NCI-H2171 (cell line): Measurements from ENCODE around the gene SP1.

ENCODE experiments used
- DNase-seq: peaks from one replicate; lab custom pipeline; 2025; lab: John Stamatoyannopoulos, UW

Gene SP1

GRCh38 chr12:53452159-53453077, 72.4 kb downstream of the SP1 start:
- peak; percentile 63 for DNase-seq

GRCh38 chr12:53453953-53454640, 74.1 kb downstream of the SP1 start:
- no peak for DNase-seq

GRCh38 chr12:53454707-53455106, 74.7 kb downstream of the SP1 start:
- DNase-seq = no peak

DNA sequence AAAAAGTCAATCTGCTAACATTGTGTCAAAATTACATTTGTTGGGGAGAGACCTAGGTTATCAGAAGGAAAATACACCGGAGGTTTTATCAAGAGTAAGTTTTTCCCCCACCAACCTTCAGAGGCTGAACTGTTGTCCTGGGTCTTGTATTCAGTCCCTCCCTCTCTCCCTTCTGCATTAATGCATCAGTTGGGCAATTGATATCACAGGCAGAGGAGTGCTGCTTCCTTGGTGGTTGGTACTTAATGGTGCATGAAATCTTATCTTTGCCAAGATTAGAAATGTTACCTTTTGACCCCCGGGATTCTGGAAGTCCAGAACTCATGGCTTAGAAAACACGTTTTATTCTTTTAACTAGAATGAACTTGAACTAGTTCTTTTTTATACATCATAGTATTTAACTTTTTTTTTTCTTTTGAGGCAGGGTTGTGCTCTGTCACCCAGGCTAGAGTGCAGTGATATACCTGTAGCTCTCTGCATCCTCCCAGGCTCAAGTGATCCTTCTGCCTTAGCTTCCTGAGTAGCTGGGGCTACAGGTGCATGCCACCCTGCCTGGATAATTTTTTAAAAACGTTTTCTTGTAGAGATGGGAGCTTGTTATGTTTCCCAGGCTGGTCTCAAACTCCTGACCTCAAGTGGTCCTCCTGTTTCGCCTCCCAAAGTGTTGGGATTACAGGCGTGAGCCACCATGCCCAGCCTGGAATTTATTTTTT, 76.8 kb downstream of the SP1 start:
- DNase-seq = no peak

GRCh38 chr12:53459097-53459496, 79.1 kb downstream of the SP1 start:
- no peak for DNase-seq

DNA sequence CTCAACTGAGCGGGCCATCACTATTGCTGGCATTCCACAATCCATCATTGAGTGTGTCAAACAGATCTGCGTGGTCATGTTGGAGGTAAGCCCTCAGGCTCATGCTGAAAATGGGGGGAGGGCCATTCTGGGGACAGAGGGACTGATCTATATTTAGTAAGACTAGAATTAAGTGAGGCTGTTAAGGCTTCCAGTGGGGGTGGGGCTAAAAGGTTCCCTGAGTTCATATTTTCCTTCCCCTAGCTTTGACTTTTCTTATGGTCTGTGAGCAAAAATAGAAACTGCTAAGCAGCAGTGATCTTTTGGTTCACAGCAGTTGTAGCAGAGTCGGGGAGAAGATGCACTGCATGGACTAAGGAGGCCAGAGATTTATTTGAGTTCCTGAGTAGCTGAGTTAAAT, 81.1 kb downstream of the SP1 start:
- DNase-seq = no peak

- no peak for DNase-seq
These were observed 81.6 kb downstream of the SP1 start for GRCh38 chr12:53461591-53461990.

- no peak for DNase-seq
These were observed 83.0 kb downstream of the SP1 start for GRCh38 chr12:53462935-53463334.

DNA sequence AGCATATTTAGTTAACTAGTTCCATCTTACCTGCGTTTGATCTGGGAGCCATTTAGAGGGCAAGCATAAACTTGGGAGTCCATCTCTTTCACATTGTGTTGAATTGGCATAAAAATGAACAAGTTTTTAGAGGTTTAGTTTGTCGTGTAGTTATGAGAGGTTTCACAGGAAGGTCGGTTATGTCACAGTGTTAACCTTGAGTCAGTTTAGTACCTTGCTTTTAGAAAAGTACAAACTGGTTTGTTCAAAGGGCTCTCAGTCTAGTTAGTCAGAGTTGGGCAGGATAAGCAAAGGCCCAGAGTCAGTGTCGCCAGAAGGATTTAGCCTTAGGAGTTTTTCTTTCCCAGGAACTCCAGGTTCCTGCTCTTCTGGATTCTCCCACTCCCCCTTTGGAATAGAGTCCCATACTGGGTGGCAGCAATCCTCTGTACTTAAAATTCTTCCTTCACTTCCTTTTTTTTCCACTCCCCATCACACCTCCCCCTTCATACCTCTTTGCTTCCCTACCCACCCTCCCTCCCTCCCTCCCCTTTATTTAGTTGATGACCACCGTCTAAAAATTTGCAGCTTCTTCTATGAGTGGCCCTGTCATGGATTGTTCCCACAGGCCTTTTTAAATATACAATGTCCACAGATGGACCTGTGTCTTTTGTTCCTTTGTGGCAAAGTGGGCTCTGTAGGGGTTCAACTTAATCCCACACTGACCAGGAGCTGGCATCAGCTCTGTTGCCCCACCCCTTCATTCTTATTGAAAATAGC, 84.0 kb downstream of the SP1 start:
- no peak for DNase-seq

GRCh38 chr12:53464685-53465418, 84.9 kb downstream of the SP1 start:
- DNase-seq = no peak

DNA sequence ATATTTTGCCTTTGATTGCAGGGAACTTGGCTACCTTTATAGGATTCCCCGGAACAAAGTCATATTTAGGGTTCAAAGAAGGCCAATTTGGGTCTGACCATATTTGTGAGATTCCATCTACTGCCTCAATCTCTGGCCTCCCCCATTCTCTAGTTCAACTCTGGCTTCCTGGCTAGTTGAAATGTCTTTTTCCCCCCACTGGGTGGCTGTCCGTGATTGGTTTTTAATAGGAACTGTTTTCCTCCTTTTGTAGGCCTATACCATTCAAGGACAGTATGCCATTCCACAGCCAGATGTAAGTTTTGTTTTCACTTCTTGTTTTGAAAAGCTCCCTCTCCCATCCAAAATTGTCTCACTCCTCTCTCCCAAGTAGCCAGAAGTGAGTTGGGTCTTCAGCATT, 85.7 kb downstream of the SP1 start:
- DNase-seq = no peak
